GM12874 (cell line): ENCODE measurements around the gene LSP1.

ENCODE experiments used
- TF ChIP-seq, protein P1 (sequence below): IDR thresholded peaks from 2 replicates; pipeline ENCODE4 v1.5.1; 2011; ENCODE audit warnings: low read depth, mild to moderate bottlenecking, control low read depth, low read length, moderate library complexity; ENCODE audit not compliant: insufficient read depth

Gene LSP1

DNA sequence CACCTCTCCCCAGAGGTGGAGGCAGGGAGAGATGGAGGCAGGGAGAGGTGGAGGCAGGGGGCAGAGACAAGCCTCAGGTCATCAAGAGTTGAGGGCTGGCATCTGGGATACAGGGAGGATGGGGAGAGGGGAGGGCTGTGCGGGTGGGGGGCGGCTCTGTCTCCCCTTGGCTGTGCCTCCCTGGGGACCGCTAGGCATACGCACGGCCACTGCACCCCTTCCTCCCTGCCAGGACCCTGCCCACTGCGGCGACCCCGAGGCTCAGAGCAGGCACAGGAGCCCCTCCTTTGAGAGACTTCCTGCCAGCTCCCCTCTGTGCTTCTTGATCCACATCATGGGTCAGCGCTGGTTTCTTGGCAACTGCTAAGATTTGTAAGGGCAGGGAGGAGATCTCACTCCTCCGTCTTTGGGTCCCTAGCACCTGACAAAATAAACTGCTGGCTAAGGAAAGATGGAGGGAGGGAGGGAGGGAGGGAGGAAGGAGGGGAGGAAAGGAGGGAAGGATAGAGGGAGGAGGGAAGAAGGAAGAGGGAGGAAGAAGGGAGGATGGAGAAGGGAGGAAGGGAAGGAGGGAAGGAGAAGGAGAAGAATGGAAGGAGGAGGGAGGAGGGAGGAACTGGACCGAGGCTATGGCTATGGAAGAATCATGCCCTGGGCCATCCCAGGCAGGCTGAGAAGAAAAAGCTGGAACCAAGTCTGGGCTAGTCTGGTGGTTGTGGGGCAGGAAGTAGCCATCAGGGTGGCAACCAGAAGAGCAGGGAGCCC lies 20.3 kb downstream of the LSP1 start:
- TF ChIP-seq, protein P1, sequence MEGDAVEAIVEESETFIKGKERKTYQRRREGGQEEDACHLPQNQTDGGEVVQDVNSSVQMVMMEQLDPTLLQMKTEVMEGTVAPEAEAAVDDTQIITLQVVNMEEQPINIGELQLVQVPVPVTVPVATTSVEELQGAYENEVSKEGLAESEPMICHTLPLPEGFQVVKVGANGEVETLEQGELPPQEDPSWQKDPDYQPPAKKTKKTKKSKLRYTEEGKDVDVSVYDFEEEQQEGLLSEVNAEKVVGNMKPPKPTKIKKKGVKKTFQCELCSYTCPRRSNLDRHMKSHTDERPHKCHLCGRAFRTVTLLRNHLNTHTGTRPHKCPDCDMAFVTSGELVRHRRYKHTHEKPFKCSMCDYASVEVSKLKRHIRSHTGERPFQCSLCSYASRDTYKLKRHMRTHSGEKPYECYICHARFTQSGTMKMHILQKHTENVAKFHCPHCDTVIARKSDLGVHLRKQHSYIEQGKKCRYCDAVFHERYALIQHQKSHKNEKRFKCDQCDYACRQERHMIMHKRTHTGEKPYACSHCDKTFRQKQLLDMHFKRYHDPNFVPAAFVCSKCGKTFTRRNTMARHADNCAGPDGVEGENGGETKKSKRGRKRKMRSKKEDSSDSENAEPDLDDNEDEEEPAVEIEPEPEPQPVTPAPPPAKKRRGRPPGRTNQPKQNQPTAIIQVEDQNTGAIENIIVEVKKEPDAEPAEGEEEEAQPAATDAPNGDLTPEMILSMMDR: no peak

- TF ChIP-seq, protein P1: no peak
Observed at GRCh38 chr11:1875093-1875850, 22.4 kb downstream of the LSP1 start.

- TF ChIP-seq, protein P1: peak; percentile 51
Observed at GRCh38 chr11:1876361-1877063, 23.6 kb downstream of the LSP1 start.

- TF ChIP-seq, protein P1: no peak
Observed at GRCh38 chr11:1877211-1878136, 24.6 kb downstream of the LSP1 start.

DNA sequence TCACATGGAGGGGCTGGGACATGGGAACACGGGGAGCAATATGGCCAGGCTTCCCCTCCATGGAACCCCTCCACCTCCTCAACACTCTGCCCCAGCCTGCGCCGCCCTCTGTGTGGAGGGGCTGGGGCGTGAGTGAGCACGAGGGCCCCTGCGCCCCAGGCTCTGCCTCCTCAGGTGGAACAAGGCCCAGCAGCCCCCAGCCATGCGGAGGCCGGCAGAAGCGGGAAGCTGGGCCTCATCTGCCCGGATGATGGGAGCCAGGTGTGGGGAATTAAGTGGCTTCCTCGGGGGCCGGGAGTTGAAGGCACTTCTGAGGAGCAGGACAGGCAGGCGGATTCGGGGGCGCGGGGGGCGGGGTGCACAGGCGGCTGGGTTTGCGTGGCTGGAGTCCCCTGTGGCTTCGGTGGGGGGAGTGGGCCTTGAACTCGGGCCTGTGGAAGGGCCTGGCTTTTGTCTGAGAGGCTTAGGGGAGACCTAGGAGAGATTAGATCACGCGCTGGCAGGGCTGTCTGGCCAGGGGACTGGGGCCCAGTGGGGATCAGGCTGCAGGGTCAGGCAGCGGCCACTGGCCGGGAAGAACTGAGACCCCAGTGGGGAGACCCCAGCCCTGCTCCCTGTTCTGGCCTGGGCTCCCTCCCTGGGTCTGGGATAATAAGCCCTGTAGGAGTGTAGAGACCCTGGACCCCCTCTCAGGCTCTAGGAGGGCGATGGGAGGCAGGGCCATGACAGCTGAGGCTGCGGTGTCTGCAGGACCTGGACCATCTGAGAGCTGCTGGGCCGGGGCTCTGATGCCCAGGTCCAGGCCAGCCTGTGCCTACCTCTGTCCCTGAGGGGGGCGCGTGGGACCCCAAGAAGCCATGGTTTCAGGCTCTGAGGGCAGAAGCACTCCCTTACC lies 25.5 kb downstream of the LSP1 start:
- TF ChIP-seq, protein P1: no peak

DNA sequence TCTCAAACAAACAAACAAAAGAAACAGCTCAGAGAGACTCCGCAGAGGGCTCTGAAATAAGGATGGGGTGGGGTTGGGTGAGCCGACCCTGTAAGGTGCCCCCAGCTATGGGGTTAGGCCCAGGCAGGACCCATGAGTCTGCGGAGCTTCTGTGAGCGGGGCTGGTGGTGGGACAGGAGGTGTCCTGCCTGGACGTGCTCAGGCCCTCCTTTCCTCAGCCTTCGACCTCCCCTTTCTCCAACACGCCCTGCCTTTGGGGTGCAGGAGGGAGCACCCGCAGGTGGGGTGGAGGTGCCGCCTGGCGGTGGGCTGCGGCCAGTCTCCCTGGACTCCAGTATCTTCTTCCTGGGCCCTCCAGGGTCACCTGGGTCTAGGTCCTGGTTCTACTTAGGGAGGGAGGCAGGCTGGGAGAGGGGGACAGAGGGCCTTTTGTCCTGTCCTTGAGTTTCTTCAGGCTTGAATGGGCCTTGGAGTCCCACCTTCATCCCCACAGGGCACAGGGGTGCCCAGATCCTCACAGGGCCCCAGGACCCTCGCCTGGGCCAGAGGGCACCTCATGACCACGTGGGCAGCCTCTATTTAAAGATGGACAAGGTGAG lies 26.6 kb downstream of the LSP1 start:
- TF ChIP-seq, protein P1: no peak
